HG02571 (cell line): ENCODE results near the gene NTM.

Experiments used
- ATAC-seq: cut with Tn5 transposase; IDR thresholded peaks from one replicate; pipeline ENCODE4 v1.9.1; 2021; ENCODE audit warnings: mild to moderate bottlenecking, moderate library complexity; ENCODE audit not compliant: unreplicated experiment

NTM gene

DNA sequence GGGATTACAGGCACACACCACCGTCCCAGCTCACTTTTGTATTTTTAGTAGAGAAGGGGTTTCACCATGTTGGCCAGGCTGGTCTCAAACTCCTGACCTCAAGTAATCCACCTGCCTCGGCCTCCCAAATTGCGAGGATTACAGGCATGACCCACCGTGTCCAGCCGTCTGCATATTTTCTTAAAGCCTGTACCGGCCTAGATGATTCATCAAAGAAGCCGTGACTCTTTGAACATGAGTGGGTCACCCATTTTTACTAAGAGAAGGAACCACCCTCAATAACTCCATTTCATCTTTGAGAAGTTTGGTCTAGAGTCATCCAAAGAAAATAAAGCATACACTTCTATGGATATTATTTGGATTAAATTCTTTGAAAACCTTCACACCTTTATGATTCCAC lies 388.3 kb downstream of the NTM start:
- ATAC-seq, result no peak

DNA sequence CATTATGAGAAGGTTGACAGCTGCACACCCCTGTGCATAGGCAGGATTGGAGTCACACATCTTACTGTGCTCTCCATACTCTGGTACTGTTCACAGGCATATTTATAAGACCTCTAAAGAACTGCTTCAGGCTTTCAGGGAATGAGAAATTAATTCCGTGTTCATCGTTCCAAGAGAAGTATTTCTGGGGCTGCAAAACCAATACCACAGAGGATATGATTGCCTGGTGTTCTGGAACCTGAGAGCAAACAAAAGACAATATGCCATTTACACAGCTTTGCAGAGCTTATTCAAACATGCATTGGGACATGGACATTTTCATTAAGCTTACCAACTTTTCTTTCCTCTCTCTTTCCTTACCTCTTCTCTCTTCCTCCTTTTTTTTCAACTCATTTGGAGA lies 388.7 kb downstream of the NTM start:
- no peak for ATAC-seq

- no peak for ATAC-seq
Observed at GRCh38 chr11:131760091-131761061, 390.0 kb downstream of the NTM start.

DNA sequence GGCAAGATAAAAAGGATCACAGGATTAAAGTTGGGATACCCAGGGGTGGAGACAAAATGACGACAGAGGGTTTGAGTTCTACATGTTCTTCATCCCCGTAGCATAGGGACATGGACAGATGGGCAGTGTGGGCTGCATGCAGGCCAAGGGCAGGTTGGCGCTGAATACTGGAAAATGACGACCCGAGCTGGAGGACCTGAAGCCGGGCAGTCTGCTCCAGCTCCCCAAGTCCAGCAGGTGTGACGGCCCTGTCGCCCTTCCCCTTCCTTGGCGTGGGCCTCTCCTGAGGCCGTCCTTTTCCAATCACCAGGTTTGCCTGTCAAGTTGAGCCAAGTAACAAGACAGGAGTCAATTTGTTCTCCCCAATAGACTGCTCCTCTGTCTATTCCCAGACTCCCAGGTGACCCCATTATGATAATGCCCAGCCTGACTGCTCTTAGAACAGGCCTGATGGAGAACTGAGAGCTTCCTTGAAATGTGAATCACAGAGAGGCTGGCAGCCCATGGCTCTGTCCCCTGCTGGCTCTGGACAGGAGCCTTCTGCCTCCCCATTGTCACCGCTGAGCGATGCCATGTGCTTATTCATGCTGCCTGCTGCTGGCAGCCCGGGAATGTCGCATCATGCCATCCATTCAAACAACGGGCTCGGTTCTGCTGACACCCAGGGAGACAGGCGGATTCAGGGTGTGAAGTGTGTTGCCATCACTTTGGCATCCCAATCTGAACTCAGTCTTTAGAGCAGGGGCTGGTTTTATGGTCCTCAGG lies 392.1 kb downstream of the NTM start:
- no peak for ATAC-seq

DNA sequence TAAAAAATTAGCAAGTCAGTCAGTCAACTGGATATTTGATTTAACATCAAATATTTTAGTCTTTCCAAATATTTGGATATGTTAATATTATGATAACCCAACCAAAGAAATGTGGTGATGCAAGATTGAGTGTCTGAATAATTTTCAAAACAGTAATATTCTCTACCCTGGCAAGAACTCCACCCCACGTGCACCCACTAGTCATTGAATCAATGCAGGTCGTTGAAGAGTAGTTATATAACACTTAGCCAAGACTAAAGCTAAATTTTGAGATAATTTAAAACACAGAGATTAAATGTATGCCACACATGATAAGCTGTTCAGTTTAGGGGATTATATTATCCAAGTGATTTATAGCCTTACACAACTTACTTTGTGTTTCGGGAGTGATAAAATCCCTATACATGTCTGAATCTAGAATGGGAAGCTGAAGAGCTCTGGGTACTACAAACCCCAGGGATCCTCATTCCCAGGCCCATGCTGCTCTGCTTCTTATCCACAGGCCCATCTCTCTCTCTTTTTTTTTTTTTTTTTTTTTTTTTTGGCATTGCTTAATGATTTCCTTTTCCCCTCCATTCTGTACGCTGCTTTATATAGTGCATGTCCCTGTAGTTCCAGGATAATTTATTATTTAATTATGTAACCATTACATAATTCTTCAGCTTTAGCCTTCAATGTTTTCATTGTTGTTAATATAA lies 392.9 kb downstream of the NTM start:
- ATAC-seq, result no peak

DNA sequence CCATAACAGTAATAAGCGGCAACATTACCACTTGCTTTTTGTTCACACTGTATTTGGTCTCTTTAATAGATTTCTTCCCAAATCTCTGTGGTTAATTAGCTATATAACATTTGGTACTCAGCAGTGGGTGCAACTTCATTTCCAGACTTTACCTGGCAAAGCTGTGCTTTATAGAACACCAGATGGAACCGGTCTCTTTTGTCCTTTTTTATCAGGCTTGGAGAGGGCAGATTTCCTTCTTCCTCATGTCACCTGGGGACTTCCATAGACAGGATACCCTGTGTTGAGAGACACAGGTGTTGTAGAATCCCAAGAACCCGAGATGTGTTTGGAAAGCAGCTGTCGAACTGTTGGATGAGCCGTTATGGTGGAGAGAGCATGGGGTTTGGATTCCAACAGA lies 393.7 kb downstream of the NTM start:
- ATAC-seq, result no peak

DNA sequence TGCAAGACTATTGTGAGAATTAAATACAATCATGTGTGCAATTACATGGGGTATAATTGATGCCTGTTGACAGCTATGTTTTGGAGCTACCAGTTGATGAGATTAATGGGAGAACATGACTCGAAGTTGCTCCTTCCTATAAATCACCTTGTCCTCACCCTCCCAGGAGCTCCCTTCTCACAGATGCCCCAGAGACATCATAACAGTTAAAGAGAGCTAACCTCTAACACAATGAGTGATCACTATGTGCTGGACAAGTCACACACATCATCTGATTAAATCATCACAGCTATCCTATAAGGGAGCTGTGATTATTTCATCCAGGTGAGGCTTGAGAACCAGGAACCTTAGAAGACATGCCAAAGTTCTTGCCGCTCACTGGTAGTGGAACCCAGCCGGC lies 394.2 kb downstream of the NTM start:
- ATAC-seq, result no peak

GRCh38 chr11:131766637-131767036 lies 396.2 kb downstream of the NTM start:
- ATAC-seq, result no peak

- no peak for ATAC-seq
Observed at GRCh38 chr11:131767421-131767820, 397.0 kb downstream of the NTM start.

GRCh38 chr11:131770801-131771200 lies 400.4 kb downstream of the NTM start:
- ATAC-seq, result no peak

DNA sequence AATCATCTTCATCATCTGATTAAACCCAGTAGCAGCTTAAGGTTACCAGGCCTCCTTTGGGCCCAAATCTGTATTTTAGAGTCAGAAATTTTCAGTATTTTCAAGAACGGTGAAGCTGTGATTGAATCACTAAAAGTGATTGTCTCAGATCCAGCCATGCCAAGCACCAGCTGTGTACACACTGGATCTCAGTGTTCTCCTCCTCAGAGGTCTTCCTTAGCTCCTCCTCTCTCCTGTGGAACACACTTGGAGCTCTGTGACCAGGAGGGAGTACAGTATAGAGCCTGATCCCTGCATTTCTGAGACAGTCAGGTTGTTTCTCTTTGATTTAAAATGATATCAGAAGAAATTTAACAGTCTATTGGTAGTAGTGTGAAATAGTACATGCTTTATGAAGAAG lies 401.1 kb downstream of the NTM start:
- ATAC-seq, result no peak

- ATAC-seq, result no peak
Observed at GRCh38 chr11:131773626-131774025, 403.2 kb downstream of the NTM start.

DNA sequence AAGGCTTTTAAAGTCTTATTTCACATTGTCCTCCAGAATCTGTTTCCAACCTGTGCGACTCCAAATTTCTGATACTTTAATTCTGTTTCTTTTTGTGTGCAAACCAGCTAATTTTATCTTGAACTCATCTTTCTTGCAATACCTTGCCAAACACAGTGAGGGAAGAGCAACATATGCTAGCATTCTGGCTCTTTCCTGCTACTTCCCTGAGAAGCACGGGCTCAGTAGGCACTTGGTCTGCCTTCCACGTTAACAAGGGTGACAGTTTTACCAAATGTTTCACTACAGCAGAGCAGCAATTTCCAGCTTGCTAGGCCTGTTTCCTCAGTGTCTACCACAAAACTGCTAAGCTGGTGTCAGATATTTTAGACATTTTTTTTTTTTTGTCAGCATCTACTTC lies 405.8 kb downstream of the NTM start:
- no peak for ATAC-seq

DNA sequence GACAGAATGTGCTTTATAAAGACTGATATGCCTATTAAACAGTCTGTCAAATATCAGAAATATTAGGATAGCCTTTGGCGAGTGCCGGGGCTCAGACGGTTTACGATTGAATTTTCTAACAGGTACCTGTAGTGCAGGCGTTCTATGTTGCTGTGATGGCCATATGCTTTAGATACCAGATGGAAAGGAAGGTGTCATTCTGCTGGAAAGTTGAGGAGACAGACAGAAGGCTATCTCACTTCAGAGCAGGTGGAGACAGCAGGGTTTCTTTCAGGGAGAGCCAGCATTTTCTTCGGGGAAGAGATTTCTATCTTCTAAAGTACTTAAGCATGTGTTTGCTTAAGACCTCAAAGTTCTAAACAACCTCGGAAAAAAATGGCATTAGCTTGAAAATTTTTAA lies 415.4 kb downstream of the NTM start:
- ATAC-seq, result no peak

- no peak for ATAC-seq
Observed at GRCh38 chr11:131787119-131787518, 416.7 kb downstream of the NTM start.

GRCh38 chr11:131790586-131790985 lies 420.2 kb downstream of the NTM start:
- no peak for ATAC-seq

DNA sequence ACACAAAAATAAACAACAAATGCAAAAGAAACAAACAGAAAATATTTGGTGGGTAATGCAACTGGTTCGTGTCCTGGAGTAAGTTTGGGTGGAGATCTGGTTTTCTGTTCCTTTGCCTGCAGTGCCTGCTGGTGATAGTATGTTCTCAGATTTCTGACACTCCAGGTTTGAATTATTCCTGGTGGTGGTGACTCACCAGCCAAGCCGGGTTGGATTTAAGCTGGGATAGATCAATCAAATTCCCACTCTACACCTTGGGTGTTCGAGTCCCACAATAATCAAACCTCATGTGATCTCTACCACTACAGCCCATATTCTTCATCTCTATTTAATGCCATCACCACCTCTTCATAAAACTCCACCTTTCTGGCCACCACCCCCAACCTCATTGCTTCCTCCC lies 421.8 kb downstream of the NTM start:
- ATAC-seq, result no peak

DNA sequence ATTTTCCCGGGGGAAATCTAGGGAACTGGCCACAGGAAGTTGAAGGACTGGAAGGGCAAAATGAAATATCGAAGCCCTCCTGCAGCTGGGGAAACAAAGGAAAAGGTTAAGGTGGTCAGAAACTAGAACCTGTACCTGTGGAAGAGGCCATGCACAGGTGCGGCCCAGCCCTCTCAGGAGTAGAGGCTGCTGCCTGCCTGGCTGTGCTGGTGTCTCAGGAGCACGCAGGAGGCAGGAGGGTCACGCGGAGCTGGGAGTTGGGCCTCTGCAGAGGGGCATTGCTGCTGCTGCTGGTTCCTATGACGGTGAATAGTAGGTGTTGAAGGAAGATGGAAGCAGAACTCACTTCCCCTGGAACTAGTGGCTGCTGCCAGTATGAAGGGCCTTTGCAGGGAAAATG lies 425.7 kb downstream of the NTM start:
- no peak for ATAC-seq

DNA sequence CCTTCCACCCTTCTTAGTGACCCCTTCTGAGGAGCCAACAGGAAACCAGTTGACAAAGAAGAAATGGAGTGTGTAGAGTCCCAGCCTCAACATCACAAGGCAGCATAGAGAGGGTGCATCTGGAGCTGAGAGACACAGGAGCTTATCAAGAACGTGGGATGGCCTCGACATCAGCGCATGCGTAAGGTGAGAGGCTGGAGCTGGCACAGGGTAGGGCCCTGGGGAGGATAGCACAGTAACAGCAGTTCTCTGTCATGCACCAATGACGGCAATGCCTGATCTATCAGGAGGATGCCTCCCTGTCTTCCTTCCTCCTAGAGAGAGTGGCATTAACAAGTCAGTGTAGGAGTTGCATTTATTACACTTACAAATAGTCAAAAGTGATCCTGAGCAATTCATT lies 426.1 kb downstream of the NTM start:
- ATAC-seq, result no peak

DNA sequence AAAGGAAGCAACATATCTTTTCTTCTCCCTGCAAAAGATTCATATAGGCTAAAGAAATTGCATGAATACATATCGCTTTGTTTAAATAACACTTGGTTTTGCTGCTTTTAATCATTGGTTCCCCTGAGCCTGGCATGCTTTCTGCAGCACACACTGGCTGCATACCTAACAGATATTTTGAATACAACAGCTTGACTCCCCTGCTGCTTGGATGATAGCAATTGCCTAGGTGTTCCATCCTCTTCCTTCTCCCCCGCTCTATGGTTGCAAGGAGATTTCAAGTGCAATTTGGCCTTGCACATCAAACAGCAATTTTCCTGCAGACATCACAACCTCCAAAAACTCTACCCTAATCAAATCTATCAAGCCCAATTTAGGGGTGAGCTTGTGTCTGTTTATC lies 430.0 kb downstream of the NTM start:
- no peak for ATAC-seq

DNA sequence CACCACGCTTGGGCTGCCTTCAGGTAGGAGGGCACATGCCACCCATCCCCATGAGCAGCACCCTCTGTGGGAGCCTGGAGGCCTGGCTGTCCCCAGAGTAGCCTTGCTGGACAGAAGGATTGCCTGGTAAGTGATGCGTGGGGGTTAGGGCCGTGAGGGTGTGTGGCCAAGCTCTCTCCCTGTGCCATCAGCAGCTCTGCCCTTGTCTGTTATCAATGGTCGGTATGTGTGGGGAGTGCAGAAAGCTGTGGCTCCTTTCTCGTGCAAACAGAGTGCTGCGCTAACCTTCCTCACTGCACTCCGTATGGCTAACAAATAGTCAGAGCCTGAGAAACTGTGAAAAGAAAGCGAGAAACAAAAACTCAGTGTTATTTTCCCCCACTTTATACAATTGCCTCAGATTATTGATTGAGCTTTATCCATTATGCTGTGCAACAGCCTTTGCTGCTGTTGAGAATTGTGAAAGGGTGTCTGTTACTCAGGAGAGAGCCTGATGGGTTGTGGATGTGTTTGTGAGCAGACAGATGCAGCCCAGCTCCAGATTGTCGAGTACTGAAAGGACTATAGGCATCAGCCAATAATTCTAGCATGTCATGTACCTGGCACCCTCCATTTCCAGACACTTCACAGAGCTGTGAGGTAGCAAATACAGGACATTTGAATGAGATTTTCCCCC lies 432.2 kb downstream of the NTM start:
- ATAC-seq, result no peak
